OCI-LY1 (cell line): ENCODE data around the gene EPHA2.

ENCODE experiments used
- CTCF ChIP-seq: fragments of 200-600 bp; sonication (generic), shearing (Covaris generic); IDR thresholded peaks from 2 replicates; pipeline ENCODE4 v1.5.1; 2017; ENCODE audit warnings: mild to moderate bottlenecking, antibody characterized with exemption, low read length, moderate library complexity, mixed read lengths
- EZH2 ChIP-seq: fragments of 200-600 bp; sonication (generic), shearing (Covaris generic); IDR thresholded peaks from 2 replicates; pipeline ENCODE4 v1.8.0; 2017; ENCODE audit warnings: borderline replicate concordance, mixed run types, mild to moderate bottlenecking, antibody characterized with exemption, low read length, moderate library complexity, mixed read lengths

GRCh38 chr1:16189921-16190621 is 34.2 kb upstream of the EPHA2 start:
- TF ChIP-seq EZH2 (no peak), CTCF (no peak)
